ACC112 (cell line): ENCODE data around the gene MYCN.

ENCODE experiments used
- H2AFZ ChIP-seq: fragments of 200-600 bp; sonication (generic); one replicate; pipeline ENCODE4 v1.6.0; 2017; ENCODE audit warnings: antibody characterized with exemption, low read length; ENCODE audit not compliant: unreplicated experiment
- H3K27ac ChIP-seq: fragments of 200-600 bp; sonication (generic); 2 replicates; pipeline ENCODE4 v1.5.1; 2014; ENCODE audit warnings: low read depth, mild to moderate bottlenecking, antibody characterized with exemption, low read length, moderate library complexity
- H3K27me3 ChIP-seq: fragments of 200-600 bp; sonication (generic); 2 replicates; pipeline ENCODE4 v1.6.1; 2014; ENCODE audit warnings: mild to moderate bottlenecking, antibody characterized with exemption, low read length, moderate library complexity, mixed read lengths; ENCODE audit not compliant: insufficient read depth
- H3K36me3 ChIP-seq: fragments of 200-600 bp; sonication (generic); 2 replicates; pipeline ENCODE4 v1.6.1; 2016; ENCODE audit warnings: mild to moderate bottlenecking, antibody characterized with exemption, low read length, moderate library complexity, mixed read lengths; ENCODE audit not compliant: insufficient read depth
- H3K4me1 ChIP-seq: fragments of 200-600 bp; sonication (generic); one replicate; pipeline ENCODE4 v1.6.1; 2016; ENCODE audit warnings: low read length, mixed read lengths; ENCODE audit not compliant: insufficient read depth, unreplicated experiment, control insufficient read depth
- H3K4me3 ChIP-seq: fragments of 200-600 bp; sonication (generic); 2 replicates; pipeline ENCODE4 v1.5.1; 2014; ENCODE audit warnings: mild to moderate bottlenecking, low read depth, low read length
- H3K79me2 ChIP-seq: fragments of 200-600 bp; sonication (generic); one replicate; pipeline ENCODE4 v1.6.0; 2016; ENCODE audit warnings: low read length; ENCODE audit not compliant: control insufficient read depth, unreplicated experiment, insufficient read depth

MYCN gene

DNA sequence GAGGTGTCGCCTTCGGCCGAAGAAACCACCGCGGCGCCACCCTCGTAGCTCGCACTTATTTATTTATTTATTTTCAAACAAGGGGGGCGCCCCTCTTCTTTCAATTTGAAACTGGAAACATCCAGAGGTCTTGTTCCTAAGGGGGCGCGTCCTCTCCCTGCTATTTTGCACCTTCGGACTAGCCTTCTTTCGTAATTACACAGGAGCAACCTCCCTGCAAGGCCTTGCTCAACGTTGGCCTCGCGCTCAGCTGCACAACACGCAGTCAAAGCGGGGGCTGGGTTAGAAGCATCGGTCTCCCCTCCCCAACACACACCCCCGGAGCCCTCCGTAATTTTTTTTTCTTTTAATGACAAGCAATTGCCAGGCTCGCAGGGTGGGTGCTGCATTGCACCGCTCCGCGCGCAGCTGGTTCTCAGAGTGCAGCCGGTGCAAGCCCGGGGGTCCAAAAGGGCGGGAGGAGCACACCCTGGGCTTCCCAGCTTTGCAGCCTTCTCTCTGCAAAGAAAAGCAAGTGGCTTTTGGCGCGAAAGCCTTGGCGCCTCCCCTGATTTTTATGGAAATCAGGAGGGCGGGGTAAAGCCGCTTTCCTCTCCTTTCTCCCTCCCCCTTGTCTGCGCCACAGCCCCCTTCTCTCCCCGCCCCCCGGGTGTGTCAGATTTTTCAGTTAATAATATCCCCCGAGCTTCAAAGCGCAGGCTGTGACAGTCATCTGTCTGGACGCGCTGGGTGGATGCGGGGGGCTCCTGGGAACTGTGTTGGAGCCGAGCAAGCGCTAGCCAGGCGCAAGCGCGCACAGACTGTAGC lies at the start of gene MYCN:
TSS of gene MYCN (plus strand) at position 697 of the 807 bp plus-strand sequence. CDS start 1,515 bp downstream, outside the sequence.
- no peak within 1 kb of the TSS for H3K27ac ChIP-seq
- H3K36me3 ChIP-seq = no peaks in the 10 kb centered on the region
- H3K79me2 ChIP-seq = no peaks in the 10 kb centered on the region
- no peaks in the 10 kb centered on the region for H3K4me1 ChIP-seq
- H3K4me3 ChIP-seq = peak within 1 kb of the TSS; percentile 66
- peaks cover 66% of the 10 kb centered on the region for H3K27me3 ChIP-seq
- H2AFZ ChIP-seq = no peak within 1 kb of the TSS

DNA sequence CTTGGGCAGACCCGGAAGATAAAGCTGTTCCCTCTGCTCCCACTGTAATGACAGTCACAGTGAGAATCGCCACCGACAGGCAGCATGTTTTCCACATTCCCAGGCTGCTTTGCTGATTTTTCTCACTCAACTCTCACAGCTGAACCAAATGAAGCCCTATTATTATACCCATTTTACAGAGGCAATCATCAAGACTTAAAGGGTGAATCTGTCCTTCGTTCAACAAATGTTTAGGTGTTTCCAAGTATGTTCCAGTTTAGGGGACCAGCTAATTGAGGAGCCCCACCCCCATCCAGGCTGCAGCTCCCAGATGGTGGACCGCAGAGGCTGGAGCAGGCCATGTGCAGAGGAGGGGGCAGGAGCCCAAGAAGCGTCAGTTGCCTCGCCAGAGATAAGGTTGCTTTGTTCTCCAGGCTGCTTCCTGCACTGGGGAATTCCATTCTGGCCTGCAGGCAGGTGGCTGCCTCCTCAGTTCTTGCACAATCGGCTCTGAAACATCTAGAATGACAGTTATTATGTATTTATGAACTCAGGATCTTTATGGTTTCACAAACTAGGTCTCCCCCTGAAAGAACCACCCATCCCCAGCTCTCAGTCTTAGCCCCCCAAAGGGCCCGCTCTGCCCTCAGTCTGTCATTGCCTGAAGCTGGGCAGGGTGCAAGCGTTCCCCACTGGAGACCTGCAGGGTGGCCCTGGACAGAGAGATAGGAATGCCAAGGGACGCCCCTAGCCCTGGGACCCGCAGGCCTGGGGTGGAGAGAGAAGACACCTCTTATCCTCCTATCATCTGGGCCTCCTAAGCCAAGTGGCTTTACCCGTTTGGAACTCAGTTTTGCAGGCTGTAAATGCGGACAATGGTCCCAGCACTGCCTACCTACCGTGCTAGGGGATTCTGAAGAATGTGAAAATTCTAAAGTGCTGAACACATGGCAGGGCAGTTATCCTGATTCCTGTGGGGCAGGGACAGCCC lies 49.1 kb upstream of the MYCN start:
- Histone ChIP-seq H3K79me2 (no peaks in the 10 kb centered on the region), H3K36me3 (no peaks in the 10 kb centered on the region), H3K27me3 (no peaks in the 10 kb centered on the region), H2AFZ (no peak overlapping the region), H3K27ac (no peak overlapping the region), H3K4me1 (no peaks in the 10 kb centered on the region), H3K4me3 (no peak overlapping the region)

DNA sequence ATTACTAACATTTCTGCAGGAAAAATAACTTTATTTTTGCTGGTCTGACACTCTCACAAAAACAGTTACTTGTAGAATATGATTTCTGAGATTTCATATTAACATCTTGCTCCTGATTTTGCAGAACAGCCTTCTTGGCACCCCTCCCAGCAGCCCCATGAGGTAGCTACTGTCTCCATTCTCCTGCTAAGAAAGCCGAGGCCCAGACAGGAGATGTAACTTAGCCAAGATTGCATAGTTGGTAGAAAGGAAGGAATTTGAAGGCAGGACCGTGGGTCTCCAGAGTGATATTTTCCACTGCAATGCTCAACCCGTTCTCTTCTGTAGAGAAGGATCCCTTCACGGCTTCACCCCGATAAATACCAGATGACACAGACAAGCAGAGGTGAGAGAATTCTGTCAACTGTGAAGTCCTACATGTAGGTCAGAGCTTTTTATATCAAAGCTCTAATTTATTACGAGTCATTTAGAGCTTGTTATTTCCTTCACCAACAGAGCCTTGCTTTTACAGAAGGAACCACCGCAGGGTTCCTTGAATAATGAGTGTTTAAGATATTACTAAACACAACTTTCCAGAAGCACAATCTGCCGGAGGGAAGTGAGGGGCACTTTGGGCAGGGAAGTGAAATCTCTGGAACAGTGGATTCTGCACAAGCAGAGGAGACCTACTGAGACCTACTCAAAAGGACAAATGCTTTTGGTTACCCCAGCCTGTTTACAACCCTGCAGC lies 48.0 kb upstream of the MYCN start:
- Histone ChIP-seq H3K27ac (no peak overlapping the region), H3K36me3 (no peaks in the 10 kb centered on the region), H3K4me3 (no peak overlapping the region), H3K4me1 (no peaks in the 10 kb centered on the region), H3K79me2 (no peaks in the 10 kb centered on the region), H3K27me3 (no peaks in the 10 kb centered on the region), H2AFZ (no peak overlapping the region)

DNA sequence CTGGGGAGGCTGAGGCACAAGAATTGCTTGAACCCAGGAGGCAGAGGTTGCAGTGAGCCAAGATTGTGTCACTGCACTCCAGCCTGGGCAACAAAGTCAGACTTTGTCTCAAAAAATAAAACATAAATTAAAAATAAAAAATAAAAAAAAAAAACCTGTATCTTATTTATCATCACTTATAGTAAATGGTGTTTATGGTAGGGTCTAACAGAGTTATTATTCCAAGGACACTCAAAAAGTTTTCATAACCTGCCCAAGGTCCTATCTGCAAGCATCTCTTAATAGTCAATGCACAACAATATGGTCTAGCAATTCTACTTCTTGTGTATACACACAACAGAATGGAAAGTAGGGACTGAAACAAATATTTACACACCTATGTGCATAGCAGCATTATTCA lies 47.3 kb upstream of the MYCN start:
- Histone ChIP-seq H2AFZ (no peak overlapping the region), H3K4me1 (no peaks in the 10 kb centered on the region), H3K4me3 (no peak overlapping the region), H3K27ac (no peak overlapping the region), H3K79me2 (no peaks in the 10 kb centered on the region), H3K27me3 (no peaks in the 10 kb centered on the region), H3K36me3 (no peaks in the 10 kb centered on the region)

DNA sequence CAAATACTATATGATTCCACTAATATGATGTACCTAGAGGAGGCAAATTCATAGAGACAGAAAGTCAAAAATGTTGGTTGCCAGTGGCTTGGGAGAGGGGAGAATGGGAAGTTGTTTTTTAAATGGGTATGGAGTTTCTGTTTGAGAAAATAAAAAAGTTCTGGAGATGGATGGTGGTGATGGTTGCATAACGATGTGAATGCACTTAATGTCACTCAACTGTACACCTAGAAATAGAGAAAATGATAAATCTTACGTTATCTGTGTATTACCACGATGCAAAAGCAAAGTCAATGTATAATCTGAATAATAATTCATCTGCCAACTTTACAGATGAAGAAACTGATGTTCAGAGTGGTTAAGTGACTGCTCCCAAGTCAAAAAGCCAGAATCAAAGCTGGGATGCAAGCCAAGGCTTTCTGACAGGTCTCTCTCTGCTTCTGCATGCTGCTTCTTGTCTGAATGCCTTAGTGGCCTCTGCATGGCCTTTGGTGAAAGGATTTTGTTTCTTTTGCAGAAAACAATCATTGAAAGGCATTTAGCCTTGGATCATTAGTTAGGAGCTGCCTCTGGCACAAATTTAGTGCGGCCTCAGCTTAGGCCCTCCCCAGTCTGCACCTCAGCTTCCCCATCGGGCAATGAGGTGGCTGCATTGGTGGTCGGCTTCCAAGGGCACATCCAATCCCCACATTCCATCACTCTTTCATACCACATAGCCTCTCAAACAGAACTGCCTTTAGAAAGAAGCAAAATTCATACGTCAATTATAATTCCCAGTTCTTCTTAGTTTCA lies 46.5 kb upstream of the MYCN start:
- H3K4me3 ChIP-seq = no peak overlapping the region
- no peak overlapping the region for H3K27ac ChIP-seq
- H3K4me1 ChIP-seq = no peaks in the 10 kb centered on the region
- no peaks in the 10 kb centered on the region for H3K36me3 ChIP-seq
- no peak overlapping the region for H2AFZ ChIP-seq
- H3K79me2 ChIP-seq = no peaks in the 10 kb centered on the region
- no peaks in the 10 kb centered on the region for H3K27me3 ChIP-seq

DNA sequence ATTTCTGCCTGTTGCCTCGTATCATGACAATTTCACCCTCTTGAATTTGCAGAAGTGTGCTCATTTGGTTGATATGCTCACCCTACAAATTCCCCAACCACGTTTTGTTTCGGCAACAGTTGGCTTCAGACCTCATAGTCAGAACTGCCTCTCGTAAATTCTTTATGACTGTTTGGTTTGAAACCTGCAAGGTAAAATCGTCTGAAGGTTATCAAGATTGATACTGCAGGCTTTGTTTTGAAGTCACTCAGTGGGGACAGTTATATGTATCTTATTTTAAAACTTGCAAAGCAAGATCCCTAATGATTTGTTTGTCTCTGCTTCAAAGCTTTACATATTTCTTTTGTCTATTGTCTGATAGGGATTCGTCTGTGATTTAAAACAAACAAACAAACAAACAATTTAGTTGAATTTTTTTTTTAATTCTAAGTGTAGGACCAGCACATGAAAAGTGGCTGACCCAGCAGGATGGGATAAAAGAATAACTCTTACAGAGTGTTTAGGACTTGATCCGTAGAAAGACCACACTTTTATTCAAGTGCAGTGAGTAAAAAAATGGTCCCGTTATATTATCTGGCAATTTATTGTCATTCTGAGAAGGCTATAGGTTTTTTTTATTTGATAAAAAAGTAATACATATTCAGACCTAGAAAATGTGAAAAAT lies 45.7 kb upstream of the MYCN start:
- Histone ChIP-seq H3K4me1 (no peaks in the 10 kb centered on the region), H3K4me3 (no peak overlapping the region), H2AFZ (no peak overlapping the region), H3K36me3 (no peaks in the 10 kb centered on the region), H3K79me2 (no peaks in the 10 kb centered on the region), H3K27ac (no peak overlapping the region), H3K27me3 (no peaks in the 10 kb centered on the region)

DNA sequence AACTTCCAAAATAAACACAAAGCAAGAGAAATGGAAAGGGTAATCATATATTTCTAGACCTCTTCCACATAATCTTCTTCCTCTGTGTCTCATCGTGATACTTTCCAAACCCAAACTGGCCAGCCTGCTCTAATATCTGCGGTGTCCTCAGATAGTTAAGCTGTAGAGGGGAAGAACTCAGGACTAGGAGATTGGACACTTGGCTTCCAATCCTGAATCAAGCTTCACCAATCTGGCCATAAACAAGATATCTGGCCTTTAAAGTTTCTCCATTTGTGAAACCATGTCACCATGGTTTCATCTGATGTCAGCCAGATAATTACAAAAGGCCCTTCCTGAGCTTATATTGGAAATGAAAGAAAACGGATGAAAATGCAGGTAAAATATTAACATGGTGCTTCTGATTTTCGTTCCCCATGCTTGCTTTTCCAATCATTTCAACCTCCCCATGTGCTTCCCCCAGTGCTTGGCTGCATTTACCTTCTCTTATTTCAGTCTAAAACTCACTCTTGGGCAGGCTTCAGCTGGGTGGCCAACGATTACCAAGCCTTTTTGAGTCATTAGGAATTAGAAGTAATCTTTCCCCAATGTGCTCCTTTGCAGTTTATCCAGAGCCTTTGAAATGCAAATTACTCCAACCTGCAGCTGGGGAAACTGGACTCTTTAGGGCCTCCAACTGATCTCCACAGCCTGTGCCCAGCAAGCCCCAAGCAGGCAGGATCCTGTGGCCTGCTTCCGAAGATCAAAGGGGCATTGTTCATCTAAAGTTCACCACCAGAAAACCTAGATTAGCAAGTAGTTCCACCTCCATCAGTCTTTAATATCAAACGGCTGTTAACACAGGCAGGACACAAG lies 44.5 kb upstream of the MYCN start:
- Histone ChIP-seq H3K27me3 (no peaks in the 10 kb centered on the region), H3K79me2 (no peaks in the 10 kb centered on the region), H3K4me3 (no peak overlapping the region), H2AFZ (no peak overlapping the region), H3K27ac (no peak overlapping the region), H3K36me3 (no peaks in the 10 kb centered on the region), H3K4me1 (no peaks in the 10 kb centered on the region)

DNA sequence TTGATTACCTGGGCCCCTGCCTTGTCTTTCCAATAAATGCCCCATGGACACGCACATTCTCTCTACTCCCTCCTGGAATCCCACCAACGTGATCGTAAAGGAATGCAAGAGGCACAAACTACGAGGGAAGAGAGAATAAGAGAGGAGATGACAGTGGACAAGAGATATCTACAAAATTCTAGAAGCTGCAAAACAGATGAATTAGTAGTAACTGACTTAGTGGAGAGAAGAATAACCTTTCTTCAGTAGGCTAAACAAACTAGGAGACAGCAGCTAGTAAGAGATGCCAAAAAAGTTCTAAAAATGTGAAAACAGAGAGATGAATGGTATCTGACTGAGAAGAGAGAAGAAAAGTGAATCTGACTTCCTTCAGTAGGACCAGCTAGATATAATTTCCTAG lies 43.5 kb upstream of the MYCN start:
- Histone ChIP-seq H2AFZ (no peak overlapping the region), H3K4me3 (no peak overlapping the region), H3K79me2 (no peaks in the 10 kb centered on the region), H3K36me3 (no peaks in the 10 kb centered on the region), H3K27ac (no peak overlapping the region), H3K4me1 (no peaks in the 10 kb centered on the region), H3K27me3 (no peaks in the 10 kb centered on the region)

DNA sequence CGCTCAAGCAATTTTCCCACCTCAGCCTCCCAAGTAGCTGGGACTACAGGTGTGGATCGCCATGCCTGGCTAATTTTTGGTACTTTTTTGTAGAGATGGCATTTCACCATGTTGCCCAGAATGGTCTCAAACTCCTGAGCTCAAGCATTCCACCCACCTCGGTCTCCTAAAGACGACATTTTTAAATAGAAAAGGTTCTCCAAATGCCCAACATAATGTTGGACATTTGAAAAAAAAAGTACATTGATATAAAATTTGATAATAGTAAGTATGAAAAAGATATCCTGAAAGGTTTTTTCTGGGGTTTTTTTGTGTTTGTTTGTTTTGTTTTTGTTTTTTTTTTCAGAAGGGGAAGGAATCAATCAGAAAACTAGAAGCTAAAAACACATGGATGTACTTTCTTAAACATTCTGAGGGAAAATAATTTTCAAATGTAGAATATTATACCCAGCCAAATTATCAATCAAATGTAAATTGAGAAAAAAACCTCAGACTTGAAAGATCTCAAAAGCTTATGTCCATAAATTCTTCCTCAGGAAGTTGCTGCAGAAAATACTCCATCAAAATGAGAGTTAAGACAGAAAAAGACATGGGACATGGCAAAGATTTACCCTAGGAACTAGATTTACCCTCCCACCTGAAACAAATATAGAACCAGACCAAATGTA lies 42.8 kb upstream of the MYCN start:
- Histone ChIP-seq H3K27ac (no peak overlapping the region), H3K36me3 (no peaks in the 10 kb centered on the region), H3K4me1 (no peaks in the 10 kb centered on the region), H3K4me3 (no peak overlapping the region), H3K79me2 (no peaks in the 10 kb centered on the region), H2AFZ (no peak overlapping the region), H3K27me3 (no peaks in the 10 kb centered on the region)
